Activated CD4-positive, CD25-positive, alpha-beta regulatory T cell treated with anti-CD3 and anti-CD28 coated beads, Interleukin-2, amount 50 U/mL, for 72 hours (primary cell): Measurements from ENCODE around the gene BEST3.
"Not testable (repeated sequence)": the region's sequence is repeated elsewhere in the genome, so short reads cannot be mapped to it uniquely, and the experiment has no call there.

Source experiments
- DNase-seq: peaks from one replicate; pipeline ENCODE4 v3.0.0; 2021

The BEST3 gene

DNA sequence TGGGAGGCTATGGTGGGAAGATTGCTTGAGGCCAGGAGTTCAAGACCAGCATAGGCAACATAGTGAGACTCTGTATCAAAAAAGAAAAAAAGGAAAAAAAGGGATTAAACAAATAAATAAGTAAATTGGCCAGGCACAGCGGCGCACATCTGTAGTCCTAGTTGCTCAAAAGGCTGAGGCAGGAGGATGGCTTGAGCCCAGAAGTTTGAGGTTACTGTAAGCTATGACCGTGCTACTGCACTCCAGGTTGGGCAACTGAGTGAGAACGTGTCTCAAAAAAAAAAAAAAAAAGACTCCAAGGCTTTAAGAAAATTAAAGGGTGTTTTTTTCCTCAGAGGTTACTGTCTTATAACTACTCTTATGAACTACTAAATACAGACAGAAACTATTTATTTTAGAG lies 11.7 kb downstream of the BEST3 start:
- DNase-seq, result no peak

DNA sequence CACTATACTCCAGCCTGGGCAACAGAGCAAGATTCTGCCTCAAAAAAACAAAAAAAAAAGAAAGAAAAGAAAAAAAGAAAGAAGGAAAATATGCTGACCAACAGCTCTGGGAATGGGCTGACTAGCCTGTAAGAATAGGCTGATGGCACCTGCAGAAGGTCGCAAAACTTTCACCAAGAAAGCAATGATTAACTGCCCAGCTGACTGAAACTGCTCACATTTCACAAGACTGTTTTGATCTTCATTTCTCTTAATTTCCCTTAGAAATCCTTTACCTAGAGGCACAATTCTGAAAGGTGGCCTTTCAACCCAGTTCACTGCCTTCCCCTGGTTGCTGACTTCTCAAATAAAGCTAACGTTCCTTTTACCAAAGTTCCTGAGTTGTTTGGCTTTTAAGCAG lies 12.4 kb downstream of the BEST3 start:
- no peak for DNase-seq

GRCh38 chr12:69685810-69686209 lies 13.3 kb downstream of the BEST3 start:
- DNase-seq, result no peak

- no peak for DNase-seq
These were observed 14.6 kb downstream of the BEST3 start for GRCh38 chr12:69684466-69684865.

DNA sequence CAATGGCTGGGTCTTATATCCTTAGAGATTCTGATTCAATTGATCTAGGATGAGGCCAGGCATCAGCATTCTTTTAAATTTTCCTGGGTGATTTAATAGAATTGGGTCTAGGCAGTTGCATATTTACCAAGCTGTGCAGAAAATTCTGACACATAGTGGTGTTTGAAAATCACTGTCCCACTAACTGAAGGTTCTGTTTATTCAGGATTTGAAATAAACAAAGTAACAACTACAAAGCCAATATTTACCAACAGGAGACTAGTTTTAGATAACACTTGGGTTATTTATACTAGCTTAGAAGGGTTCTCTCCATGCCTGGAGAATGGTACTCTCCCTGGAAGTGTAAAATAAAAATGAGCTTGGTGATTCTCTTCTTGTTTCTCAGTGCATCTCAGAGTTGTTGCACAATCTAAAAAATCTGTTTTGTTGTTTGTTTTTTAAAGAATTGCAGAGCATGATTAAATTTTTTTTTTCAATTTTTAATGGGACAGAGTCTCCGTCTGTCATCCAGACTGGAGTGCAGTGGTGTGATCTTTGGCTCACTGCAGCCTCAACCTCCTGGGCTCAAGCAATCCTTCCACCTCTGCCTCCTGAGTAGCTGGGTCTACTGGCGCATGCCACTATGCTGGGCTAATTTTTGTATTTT lies 16.9 kb downstream of the BEST3 start:
- no peak for DNase-seq

DNA sequence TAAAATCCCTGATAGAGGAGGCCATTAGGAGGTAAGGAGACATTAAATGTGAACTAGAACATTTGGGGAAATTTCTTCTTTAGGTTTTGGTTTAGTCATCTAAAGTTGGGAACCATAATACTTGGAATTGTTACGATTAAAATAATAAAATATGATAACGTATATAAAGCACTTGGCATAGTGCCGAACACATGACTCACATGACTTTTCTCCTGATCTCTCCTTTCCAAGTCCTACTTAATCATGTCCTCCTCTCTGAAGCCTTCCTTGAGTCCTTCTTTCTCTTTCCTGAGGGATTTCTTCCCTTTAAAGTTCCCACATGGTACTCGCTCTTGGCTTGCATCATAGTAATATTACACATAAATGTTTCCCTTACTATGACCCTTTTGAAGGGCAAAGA lies 20.0 kb downstream of the BEST3 start:
- no peak for DNase-seq

- DNase-seq, result no peak
These were observed 22.7 kb downstream of the BEST3 start for GRCh38 chr12:69676257-69677012.

- no peak for DNase-seq
These were observed 26.9 kb downstream of the BEST3 start for GRCh38 chr12:69672195-69672594.

DNA sequence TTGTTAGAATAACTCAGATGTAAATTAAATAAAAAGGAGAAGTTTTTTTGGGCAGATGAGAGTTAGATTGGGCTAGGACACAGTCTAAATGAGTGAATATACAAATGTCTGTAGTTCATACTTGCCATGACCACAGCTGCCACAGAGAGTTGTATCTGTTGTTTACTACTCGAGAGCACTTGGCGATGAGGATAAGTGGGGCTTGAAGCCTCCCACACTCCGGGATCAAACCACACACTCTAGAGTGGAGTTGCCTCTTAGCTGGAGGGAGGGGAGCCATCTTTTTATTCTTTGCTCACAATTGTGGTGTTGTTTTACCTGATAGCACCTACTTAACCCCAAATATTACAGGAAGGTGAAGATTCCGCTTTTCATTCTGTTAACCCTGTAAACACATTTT lies 27.5 kb downstream of the BEST3 start:
- DNase-seq, result no peak

DNA sequence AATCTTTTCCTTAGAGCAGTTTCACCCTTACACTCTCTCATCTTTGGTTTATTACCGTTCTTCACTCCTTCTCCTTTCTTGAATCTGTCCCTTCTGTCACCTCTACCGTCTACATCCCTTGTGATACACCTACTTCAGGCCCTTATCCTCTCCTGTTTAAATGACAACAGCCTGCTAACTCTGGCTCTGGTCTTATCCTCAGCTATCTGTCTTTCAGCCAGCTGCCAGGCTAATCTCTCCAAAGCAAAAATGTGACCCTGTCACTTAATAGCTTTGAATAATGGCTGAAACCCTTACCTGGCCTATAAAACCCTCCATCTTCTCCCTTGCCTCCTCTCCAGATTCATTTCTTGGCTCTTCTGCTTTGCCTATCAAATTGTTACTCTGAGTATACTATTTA lies 32.3 kb downstream of the BEST3 start:
- DNase-seq, result no peak

- not testable (repeated sequence) for DNase-seq
These were observed 34.1 kb downstream of the BEST3 start for GRCh38 chr12:69664930-69665377.

- no peak for DNase-seq
These were observed 35.4 kb downstream of the BEST3 start for GRCh38 chr12:69663726-69664125.

- no peak for DNase-seq
These were observed 36.3 kb downstream of the BEST3 start for GRCh38 chr12:69662764-69663163.

DNA sequence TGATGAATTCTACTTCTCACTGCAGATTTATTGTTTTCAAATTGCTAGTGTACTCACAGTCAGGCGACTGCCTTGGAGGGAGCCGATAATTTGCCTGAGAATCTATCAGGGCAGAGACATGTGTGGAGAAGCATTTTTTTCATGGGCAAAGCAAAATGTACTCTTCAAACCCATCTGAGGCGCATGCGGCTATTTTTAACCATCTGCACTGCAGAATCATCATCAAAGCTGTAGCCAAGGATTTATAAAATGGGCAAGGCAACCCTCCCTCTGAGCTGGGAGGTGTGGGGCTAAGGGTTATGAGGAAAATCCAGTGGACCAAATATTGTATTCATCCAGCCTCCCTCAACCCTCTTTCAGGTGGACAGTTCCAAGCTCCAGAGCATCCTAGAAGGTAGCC lies 37.7 kb downstream of the BEST3 start:
- DNase-seq, result no peak

DNA sequence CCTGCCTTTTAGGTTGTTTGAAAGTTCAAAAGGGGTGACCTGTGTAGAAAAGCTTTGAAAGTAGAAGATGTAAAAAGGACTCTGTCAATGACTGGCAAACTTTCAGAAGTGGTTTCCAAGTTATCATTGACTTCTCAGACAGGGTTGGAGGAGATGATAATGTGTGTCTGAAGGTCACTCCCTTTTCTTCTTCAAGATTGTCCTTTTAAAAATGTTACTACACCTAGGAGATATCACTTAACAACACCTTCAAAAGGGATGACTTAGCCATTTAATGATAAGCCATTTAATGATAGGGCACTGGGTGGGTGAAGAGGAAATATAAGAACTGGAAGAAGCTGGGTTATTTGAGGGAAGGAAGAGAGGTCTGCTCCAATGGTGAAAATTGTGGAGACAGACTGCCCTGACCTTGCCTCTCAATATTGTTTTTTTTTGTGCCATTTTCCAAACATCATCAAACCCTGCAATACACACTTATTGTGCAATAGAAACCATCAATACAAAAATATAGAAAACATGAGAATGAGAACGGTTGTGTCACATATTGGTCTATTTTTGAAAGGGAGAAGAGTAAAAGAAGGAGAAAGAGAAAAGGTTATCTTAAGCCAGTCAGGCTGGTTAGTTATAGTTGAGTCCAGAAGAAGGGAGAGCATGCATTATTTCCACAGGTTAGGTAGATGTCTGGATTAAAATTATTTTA lies 38.8 kb downstream of the BEST3 start:
- no peak for DNase-seq

GRCh38 chr12:69658203-69658602 lies 40.9 kb downstream of the BEST3 start:
- no peak for DNase-seq

DNA sequence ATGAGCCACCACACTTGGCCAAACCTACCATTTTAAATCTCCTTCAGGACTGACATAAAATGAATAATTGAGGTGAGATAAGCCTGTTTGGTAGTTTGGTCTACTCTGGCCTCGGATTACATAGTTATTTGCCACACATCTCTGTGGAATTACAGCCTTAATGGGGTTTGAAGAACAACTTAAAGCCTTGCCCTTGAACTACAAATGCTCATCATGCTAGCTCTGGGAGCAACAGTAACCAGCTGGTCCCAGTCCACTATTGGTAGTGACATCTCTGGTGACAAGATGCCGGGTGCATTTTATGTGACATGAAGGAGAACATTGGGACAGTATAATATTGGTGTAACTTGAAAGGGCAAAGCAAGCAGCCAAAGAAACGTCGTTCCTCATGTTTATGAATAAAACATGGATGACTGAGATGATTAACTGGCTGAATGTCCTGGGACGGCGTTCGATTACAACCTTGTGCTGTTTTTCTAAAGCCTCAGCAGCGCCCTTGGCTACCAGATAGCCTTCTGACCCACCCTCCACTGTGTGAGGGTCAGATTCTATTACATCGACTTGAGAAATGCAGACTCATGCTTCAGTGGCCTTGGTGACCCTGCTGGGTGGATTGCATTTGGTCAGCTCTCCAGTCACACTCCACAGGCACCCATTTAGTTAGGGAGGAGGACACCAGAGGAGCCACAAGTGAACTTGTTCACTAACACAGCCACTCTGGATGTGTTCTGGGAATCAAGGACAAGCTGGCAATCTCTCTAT lies 41.5 kb downstream of the BEST3 start:
- DNase-seq, result no peak

- DNase-seq, result no peak
These were observed 43.3 kb downstream of the BEST3 start for GRCh38 chr12:69655616-69656340.

DNA sequence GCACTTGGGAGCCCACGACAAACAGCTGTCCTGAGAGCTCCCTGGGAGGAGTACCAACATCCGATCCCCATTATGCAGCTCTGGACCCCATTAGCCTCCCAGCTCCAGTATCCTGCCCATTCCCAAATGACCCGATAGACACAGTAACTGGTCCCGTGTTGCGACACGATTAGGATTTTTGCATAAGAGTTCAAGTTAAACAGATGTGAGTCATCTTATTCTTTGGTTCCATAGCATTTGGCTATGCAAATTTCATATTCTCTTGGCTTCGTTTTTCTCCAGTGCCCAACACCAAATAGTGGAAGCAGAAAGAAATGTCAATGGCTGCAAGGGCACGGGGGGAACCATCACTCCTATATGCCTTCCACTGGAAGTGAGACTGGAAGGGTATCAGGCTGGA lies 45.4 kb downstream of the BEST3 start:
- no peak for DNase-seq

DNA sequence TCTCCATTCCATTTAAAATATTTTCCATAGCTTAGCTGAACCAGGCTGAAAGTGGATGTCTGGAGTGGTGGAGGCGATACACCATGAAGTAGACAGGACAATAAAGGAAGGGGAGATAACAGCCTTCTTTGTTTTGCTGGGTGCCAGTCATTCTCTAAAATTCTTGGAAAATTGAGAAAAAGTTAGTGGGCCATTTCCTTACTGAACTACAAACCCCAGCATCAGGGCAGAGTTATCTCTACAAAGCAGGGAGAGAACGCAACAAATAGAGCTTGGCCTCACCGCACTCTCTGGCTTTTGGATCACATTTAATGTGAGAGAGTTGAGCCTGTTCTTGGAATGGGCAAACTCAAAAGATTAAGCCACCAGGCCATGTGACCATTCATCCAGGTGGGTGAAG lies 47.2 kb downstream of the BEST3 start:
- no peak for DNase-seq

DNA sequence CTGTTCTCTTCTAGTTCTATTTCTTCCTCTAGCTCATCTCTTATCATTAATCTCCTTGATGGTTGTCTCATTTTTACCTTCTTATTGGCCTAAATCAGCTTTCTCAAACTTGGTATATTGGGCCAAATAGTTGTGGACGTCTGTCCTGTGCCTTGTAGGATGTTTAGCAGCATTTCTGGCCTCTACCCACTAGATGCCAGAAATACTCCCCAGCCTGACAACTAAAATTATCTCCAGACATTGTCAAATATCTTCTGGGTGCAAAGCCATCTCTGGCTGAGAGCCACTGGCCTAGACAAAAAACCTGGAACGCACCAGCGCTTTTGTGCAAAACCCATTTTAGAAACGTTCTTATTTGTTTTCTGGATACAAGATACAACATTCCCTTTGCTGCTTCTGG lies 49.6 kb downstream of the BEST3 start:
- no peak for DNase-seq

DNA sequence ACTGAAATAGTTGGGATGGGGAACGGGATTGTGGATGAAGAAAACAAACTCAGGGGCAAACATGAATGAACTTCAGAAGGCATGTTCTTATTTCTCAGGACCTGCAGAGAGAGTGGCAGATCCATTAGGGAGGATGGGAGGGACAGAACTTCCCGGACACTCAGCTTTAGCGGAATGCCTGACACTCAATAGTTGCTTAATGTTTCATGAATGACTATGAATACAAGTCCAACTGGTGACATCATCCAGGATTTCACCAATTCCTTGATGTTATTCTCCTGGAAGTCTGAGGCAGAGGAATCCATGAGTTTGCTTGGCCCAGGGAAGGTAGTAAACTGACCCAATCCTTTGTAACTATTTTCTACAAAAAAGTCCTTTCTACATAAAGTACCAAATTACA lies 50.6 kb downstream of the BEST3 start:
- DNase-seq, result no peak

GRCh38 chr12:69647178-69647577 lies 51.9 kb downstream of the BEST3 start:
- DNase-seq, result no peak
